Mucosa of rectum (tissue), 2 donors: Measurements from ENCODE around the gene CLCNKA.
A peak's percentile ranks its signal among the peaks of the same experiment; 100 is the strongest.

ENCODE experiments used
- H3K27ac ChIP-seq, 2 donors: one replicate each; pipeline ENCODE4 v1.7.0; 2013; ENCODE audit warnings: inconsistent platforms in 2 of 2, low read depth in 2 of 2, low read length in 2 of 2
- H3K27me3 ChIP-seq, 2 donors: one replicate each; pipeline ENCODE4 v1.7.0; 2013; ENCODE audit warnings: low read length in 2 of 2; ENCODE audit not compliant: control insufficient read depth in 2 of 2, insufficient read depth in 2 of 2
- H3K36me3 ChIP-seq, 2 donors: one replicate each; pipeline ENCODE4 v1.7.0; 2013; ENCODE audit warnings: low read length in 2 of 2; ENCODE audit not compliant: control insufficient read depth in 2 of 2, insufficient read depth in 2 of 2
- H3K4me1 ChIP-seq, 2 donors: one replicate each; pipeline ENCODE4 v1.7.0; 2013; ENCODE audit warnings: low read length in 2 of 2, mild to moderate bottlenecking in 1 of 2; ENCODE audit not compliant: control insufficient read depth in 2 of 2, insufficient read depth in 2 of 2
- H3K4me3 ChIP-seq, 2 donors: one replicate each; pipeline ENCODE4 v1.7.0; 2013; ENCODE audit warnings: low read length in 2 of 2
- H3K9ac ChIP-seq, 2 donors: one replicate each; pipeline ENCODE4 v1.7.0; 2013; ENCODE audit warnings: low read length in 2 of 2, low read depth in 1 of 2, mild to moderate bottlenecking in 1 of 2
- H3K9me3 ChIP-seq, 2 donors: one replicate each; pipeline ENCODE4 v1.7.0; 2013; ENCODE audit warnings: low read length in 2 of 2; ENCODE audit not compliant: control insufficient read depth in 2 of 2
- donor health status: healthy.
- donor health status: Normal muscosa, but diverticular disease.

Gene CLCNKA

GRCh38 chr1:16077406-16078245 is 55.8 kb downstream of the CLCNKA start:
- no peaks in the 10 kb centered on the region for H3K9me3 ChIP-seq
- H3K9ac ChIP-seq = no peak overlapping the region
- H3K36me3 ChIP-seq = no peaks in the 10 kb centered on the region
- peaks cover 10 to 12% of the 10 kb centered on the region in 2 donors for H3K4me1 ChIP-seq
- H3K27ac ChIP-seq = no peak overlapping the region
- H3K27me3 ChIP-seq = peaks cover 0 to 2% of the 10 kb centered on the region in 2 donors
- no peak overlapping the region for H3K4me3 ChIP-seq

GRCh38 chr1:16078925-16079656 is 57.3 kb downstream of the CLCNKA start:
- peak overlapping the region in 1 of 2 donors; percentile 40 for H3K4me3 ChIP-seq
- H3K9me3 ChIP-seq = no peaks in the 10 kb centered on the region
- H3K36me3 ChIP-seq = no peaks in the 10 kb centered on the region
- H3K4me1 ChIP-seq = peaks cover 16 to 17% of the 10 kb centered on the region in 2 donors
- H3K27ac ChIP-seq = no peak overlapping the region
- H3K9ac ChIP-seq = no peak overlapping the region
- H3K27me3 ChIP-seq = no peaks in the 10 kb centered on the region

- Histone ChIP-seq H3K27me3 (no peaks in the 10 kb centered on the region), H3K27ac (no peak overlapping the region), H3K4me3 (no peak overlapping the region), H3K9me3 (no peaks in the 10 kb centered on the region), H3K36me3 (no peaks in the 10 kb centered on the region), H3K4me1 (peaks cover 16 to 17% of the 10 kb centered on the region in 2 donors), H3K9ac (no peak overlapping the region)
Measured at GRCh38 chr1:16080422-16081150, 58.8 kb downstream of the CLCNKA start.

GRCh38 chr1:16081636-16082035 is 59.8 kb downstream of the CLCNKA start:
- Histone ChIP-seq H3K9ac (no peak overlapping the region), H3K4me1 (peaks cover 16 to 17% of the 10 kb centered on the region in 2 donors), H3K4me3 (no peak overlapping the region), H3K9me3 (no peaks in the 10 kb centered on the region), H3K36me3 (no peaks in the 10 kb centered on the region), H3K27ac (no peak overlapping the region), H3K27me3 (no peaks in the 10 kb centered on the region)

- H3K4me1 ChIP-seq = peaks cover 16 to 17% of the 10 kb centered on the region in 2 donors
- H3K9me3 ChIP-seq = no peaks in the 10 kb centered on the region
- H3K9ac ChIP-seq = no peak overlapping the region
- H3K27ac ChIP-seq = no peak overlapping the region
- no peak overlapping the region for H3K4me3 ChIP-seq
- H3K36me3 ChIP-seq = no peaks in the 10 kb centered on the region
- H3K27me3 ChIP-seq = no peaks in the 10 kb centered on the region
Measured at GRCh38 chr1:16082283-16083038, 60.6 kb downstream of the CLCNKA start.

GRCh38 chr1:16083486-16083885 is 61.6 kb downstream of the CLCNKA start:
- Histone ChIP-seq H3K9ac (no peak overlapping the region), H3K27me3 (no peaks in the 10 kb centered on the region)

More at GRCh38 chr1:16083486-16083885, 61.6 kb downstream of the CLCNKA start:
- H3K27ac ChIP-seq = peak overlapping the region; percentile 23 to 41
- peaks cover 16 to 17% of the 10 kb centered on the region in 2 donors for H3K4me1 ChIP-seq
- H3K9me3 ChIP-seq = no peaks in the 10 kb centered on the region
- no peak overlapping the region for H3K4me3 ChIP-seq
- no peaks in the 10 kb centered on the region for H3K36me3 ChIP-seq
